DOHH2 (cell line): ENCODE measurements around the gene ELANE.
"Not testable (repeated sequence)": the region's sequence is repeated elsewhere in the genome, so short reads cannot be mapped to it uniquely, and the experiment has no call there.

Experiments
- H3F3A ChIP-seq: fragments of 200-600 bp; sonication (generic), shearing (Covaris generic); 2 replicates; pipeline ENCODE4 v1.6.0; 2016; ENCODE audit warnings: antibody characterized with exemption, mild to moderate bottlenecking; ENCODE audit not compliant: control insufficient read depth, insufficient read depth
- H3K27ac ChIP-seq: fragments of 200-600 bp; sonication (generic); 2 replicates; pipeline ENCODE4 v1.5.1; 2014; ENCODE audit warnings: low read depth, mild to moderate bottlenecking, low read length, moderate library complexity
- H3K27me3 ChIP-seq: fragments of 200-600 bp; sonication (generic); 2 replicates; pipeline ENCODE4 v1.6.1; 2014; ENCODE audit warnings: mild to moderate bottlenecking, low read length, mixed read lengths; ENCODE audit not compliant: control insufficient read depth
- H3K36me3 ChIP-seq: fragments of 200-600 bp; sonication (generic); 2 replicates; pipeline ENCODE4 v1.6.1; 2014; ENCODE audit warnings: mild to moderate bottlenecking, low read length, moderate library complexity, mixed read lengths; ENCODE audit not compliant: control insufficient read depth
- H3K4me1 ChIP-seq: fragments of 200-600 bp; sonication (generic); 2 replicates; pipeline ENCODE4 v1.6.1; 2014; ENCODE audit warnings: mild to moderate bottlenecking, low read length, mixed read lengths; ENCODE audit not compliant: control insufficient read depth
- H3K4me2 ChIP-seq: fragments of 200-600 bp; sonication (generic); 2 replicates; pipeline ENCODE4 v1.6.0; 2014; ENCODE audit warnings: mild to moderate bottlenecking, low read length, moderate library complexity
- H3K4me3 ChIP-seq: fragments of 200-600 bp; sonication (generic); 2 replicates; pipeline ENCODE4 v1.5.1; 2014; ENCODE audit warnings: mild to moderate bottlenecking, low read length, mixed read lengths
- H3K79me2 ChIP-seq: fragments of 200-600 bp; sonication (generic); 2 replicates; pipeline ENCODE4 v1.6.1; 2014; ENCODE audit warnings: mild to moderate bottlenecking, low read length, mixed read lengths; ENCODE audit not compliant: control insufficient read depth
- H3K9me2 ChIP-seq: fragments of 200-600 bp; sonication (generic); replicated peaks from 2 replicates; pipeline ENCODE4 v1.6.1; 2014; ENCODE audit warnings: mild to moderate bottlenecking, low read length, mixed read lengths; ENCODE audit not compliant: control insufficient read depth
- H3K9me3 ChIP-seq: fragments of 200-600 bp; sonication (generic); 2 replicates; pipeline ENCODE4 v1.6.1; 2014; ENCODE audit warnings: antibody characterized with exemption, low read length, mixed read lengths; ENCODE audit not compliant: control insufficient read depth, insufficient read depth
- H4K20me1 ChIP-seq: fragments of 200-600 bp; sonication (generic); 2 replicates; pipeline ENCODE4 v1.6.0; 2014; ENCODE audit warnings: low read depth, mild to moderate bottlenecking, antibody characterized with exemption, low read length, moderate library complexity; ENCODE audit not compliant: control insufficient read depth, insufficient read depth
- CTCF ChIP-seq: fragments of 200-600 bp; sonication (generic); IDR thresholded peaks from one replicate; pipeline ENCODE4 v1.5.1; 2014; ENCODE audit warnings: antibody characterized with exemption, mild to moderate bottlenecking, low read depth, low read length; ENCODE audit not compliant: poor library complexity, severe bottlenecking
- EZH2phosphoT487 ChIP-seq: fragments of 200-600 bp; sonication (generic); IDR thresholded peaks from 2 replicates; pipeline ENCODE4 v1.6.1; 2017; ENCODE audit warnings: borderline replicate concordance, mild to moderate bottlenecking, antibody characterized with exemption, low read length, moderate library complexity, mixed read lengths

The ELANE gene

GRCh38 chr19:848386-848921, 3.6 kb upstream of the ELANE start:
- Histone ChIP-seq H3K4me1 (peaks cover 15% of the 10 kb centered on the region), H3K27ac (no peak overlapping the region), H3K27me3 (peaks cover 12% of the 10 kb centered on the region), H3F3A (no peaks in the 10 kb centered on the region), H4K20me1 (no peaks in the 10 kb centered on the region), H3K9me2 (no peaks in the 10 kb centered on the region), H3K79me2 (no peaks in the 10 kb centered on the region), H3K9me3 (no peaks in the 10 kb centered on the region), H3K36me3 (no peaks in the 10 kb centered on the region), H3K4me2 (no peak overlapping the region), H3K4me3 (no peak overlapping the region)
- TF ChIP-seq EZH2phosphoT487 (no peak), CTCF (no peak)

GRCh38 chr19:849195-849594, 2.9 kb upstream of the ELANE start:
- H3K27me3 ChIP-seq: peaks cover 12% of the 10 kb centered on the region
- H3K4me1 ChIP-seq: peaks cover 15% of the 10 kb centered on the region
- not testable (repeated sequence) for H3K4me3 ChIP-seq, H3K9me2 ChIP-seq, H3K79me2 ChIP-seq, H3K36me3 ChIP-seq, H3K4me2 ChIP-seq, H3K27ac ChIP-seq, H3K9me3 ChIP-seq, H4K20me1 ChIP-seq, H3F3A ChIP-seq

GRCh38 chr19:850221-850978, 1.7 kb upstream of the ELANE start:
- no peaks in the 10 kb centered on the region for H3K36me3 ChIP-seq
- no peak overlapping the region for H3K4me3 ChIP-seq
- H3K27ac ChIP-seq: no peak overlapping the region
- no peak overlapping the region for H3K4me2 ChIP-seq
- H4K20me1 ChIP-seq: no peaks in the 10 kb centered on the region
- H3K9me2 ChIP-seq: no peaks in the 10 kb centered on the region
- no peaks in the 10 kb centered on the region for H3F3A ChIP-seq
- no peaks in the 10 kb centered on the region for H3K9me3 ChIP-seq
- TF ChIP-seq CTCF: no peak
- no peak for TF ChIP-seq EZH2phosphoT487
- peaks cover 8% of the 10 kb centered on the region for H3K4me1 ChIP-seq
- peaks cover 6% of the 10 kb centered on the region; the same call in 1 of the 2 replicates for H3K27me3 ChIP-seq
- no peaks in the 10 kb centered on the region for H3K79me2 ChIP-seq

- peaks cover 3% of the 10 kb centered on the region; the same call in 1 of the 2 replicates for H3K27me3 ChIP-seq
- H3F3A ChIP-seq: no peaks in the 10 kb centered on the region
- H3K4me3 ChIP-seq: no peak overlapping the region
- no peaks in the 10 kb centered on the region for H3K36me3 ChIP-seq
- peaks cover 2% of the 10 kb centered on the region; the same call in 1 of the 2 replicates for H3K4me1 ChIP-seq
- H3K9me3 ChIP-seq: no peaks in the 10 kb centered on the region
- no peaks in the 10 kb centered on the region for H4K20me1 ChIP-seq
- no peak overlapping the region for H3K4me2 ChIP-seq
- no peaks in the 10 kb centered on the region for H3K9me2 ChIP-seq
- no peak overlapping the region for H3K27ac ChIP-seq
- H3K79me2 ChIP-seq: no peaks in the 10 kb centered on the region
- no peak for TF ChIP-seq CTCF
- TF ChIP-seq EZH2phosphoT487: no peak
Measured at GRCh38 chr19:850979-851335, 1.1 kb upstream of the ELANE start.
